H1 (cell line): ENCODE measurements around the gene CNFN.

Source experiments
- ATF3 ChIP-seq: IDR thresholded peaks from 2 replicates; pipeline ENCODE4 v1.6.1; 2011; ENCODE audit warnings: low read depth, mild to moderate bottlenecking, low read length; ENCODE audit not compliant: insufficient read depth
- CBX5 ChIP-seq: fragments of 300-800, 300-1000 bp; sonication (generic); IDR thresholded peaks from 2 replicates; pipeline ENCODE4 v1.7.1; 2016; ENCODE audit warnings: antibody characterized with exemption, low read length, low read depth
- CREB1 ChIP-seq: IDR thresholded peaks from 2 replicates; pipeline ENCODE4 v1.6.1; 2012; ENCODE audit warnings: inconsistent platforms
- CTCF ChIP-seq, 3 experiments: IDR thresholded peaks; 1 replicate in 2 of 3; 2 replicates in 1 of 3; pipeline versions ENCODE4 v1.5.1 to v1.6.1; 2011; ENCODE audit warnings: low read length in 3 of 3, mild to moderate bottlenecking in 3 of 3, inconsistent platforms in 2 of 3, low read depth in 1 of 3, moderate library complexity in 1 of 3; ENCODE audit not compliant: insufficient read depth in 1 of 3; ENCODE audit errors: control extremely low read depth in 1 of 3
- EGR1 ChIP-seq: IDR thresholded peaks from 2 replicates; pipeline ENCODE4 v1.6.1; 2011; ENCODE audit warnings: low read depth, low read length, borderline replicate concordance
- EZH2 ChIP-seq: fragments of 200-600 bp; sonication (generic); IDR thresholded peaks from 2 replicates; pipeline ENCODE4 v1.7.1; 2012; ENCODE audit warnings: low read depth, mild to moderate bottlenecking, moderate library complexity, low read length, inconsistent platforms; ENCODE audit not compliant: severe bottlenecking
- POLR2AphosphoS5 ChIP-seq: IDR thresholded peaks from 2 replicates; pipeline ENCODE4 v1.6.1; 2011; ENCODE audit warnings: low read depth, low read length
- ZNF274 ChIP-seq: IDR thresholded peaks from 2 replicates; pipeline ENCODE4 v1.7.0; 2012; ENCODE audit warnings: low read length, borderline replicate concordance; ENCODE audit errors: extremely low read depth

GRCh38 chr19:42348211-42348610 lies 41.9 kb downstream of the CNFN start:
- TF ChIP-seq EZH2 = no peak
- TF ChIP-seq ZNF274 = no peak
- no peak for TF ChIP-seq CREB1
- no peak for TF ChIP-seq CTCF (IDR thresholded peaks at IDR 0.05; ENCODE audit: control extremely low read depth in 1 of 3, insufficient read depth in 1 of 3, low read depth in 1 of 3, low read length in 3 of 3)
- no peak for TF ChIP-seq EGR1
- no peak for TF ChIP-seq POLR2AphosphoS5
- TF ChIP-seq CBX5 = no peak
- TF ChIP-seq ATF3 = no peak
